H1 (cell line): ENCODE results near the gene BBLN. TPM values are rescaled to one million over a fixed set of nuclear protein-coding genes. Genes with fewer than 3 reads are reported as not detected.
A peak's percentile ranks its signal among the peaks of the same experiment; 100 is the strongest.

Experiments
- CTCF ChIA-PET: fragments of 300-600 bp; sonication (Branson Sonifier 250); formaldehyde crosslinking; loops from one replicate; lab custom pipeline; 2021; ENCODE audit not compliant: partially characterized antibody; lab: Charles Lee
- POLR2A ChIA-PET: fragments of 300-600 bp; sonication (Branson Sonifier 250); formaldehyde crosslinking; loops from one replicate; lab custom pipeline; 2021; ENCODE audit warnings: inconsistent platforms; ENCODE audit not compliant: partially characterized antibody; lab: Charles Lee
- DNase-seq, 2 experiments: peaks; one replicate each; pipeline versions ENCODE4 v3.0.0 to v3.0.0-alpha.2; 2010 to 2022; ENCODE audit warnings: low spot score in 2 of 2, low read depth in 1 of 2, mixed read lengths in 1 of 2
- FAIRE-seq: peaks from 2 replicates; lab custom pipeline; 2011; peaks lifted over from hg19 to GRCh38; lab: Jason Lieb, UNC
- H2AFZ ChIP-seq: 2 replicates; pipeline ENCODE4 v1.8.1; 2012; ENCODE audit warnings: low read length, inconsistent platforms
- H2AK5ac ChIP-seq: 2 replicates; pipeline ENCODE4 v1.6.1; 2013; ENCODE audit warnings: low read depth, low read length
- H2BK120ac ChIP-seq: replicated peaks from 2 replicates; pipeline ENCODE3; 2013; ENCODE audit warnings: low read depth, low read length, inconsistent platforms
- H2BK12ac ChIP-seq: 2 replicates; pipeline ENCODE4 v1.6.1; 2013; ENCODE audit warnings: low read depth, low read length
- H2BK15ac ChIP-seq: 2 replicates; pipeline ENCODE4 v1.6.1; 2013; ENCODE audit warnings: low read length
- H2BK20ac ChIP-seq: 2 replicates; pipeline ENCODE4 v1.6.1; 2013; ENCODE audit warnings: low read length
- H2BK5ac ChIP-seq: 2 replicates; pipeline ENCODE4 v1.6.1; 2013; ENCODE audit warnings: low read depth, low read length
- H3K14ac ChIP-seq: 2 replicates; pipeline ENCODE4 v1.6.1; 2013; ENCODE audit warnings: inconsistent platforms; ENCODE audit not compliant: insufficient read length
- H3K18ac ChIP-seq: 2 replicates; pipeline ENCODE4 v1.6.1; 2013; ENCODE audit warnings: low read length; ENCODE audit errors: extremely low read depth
- H3K23ac ChIP-seq: 2 replicates; pipeline ENCODE4 v1.6.1; 2013; ENCODE audit warnings: inconsistent platforms; ENCODE audit not compliant: insufficient read length
- H3K23me2 ChIP-seq: 2 replicates; pipeline ENCODE4 v1.6.1; 2013; ENCODE audit warnings: low read depth, low read length
- H3K27ac ChIP-seq: 2 replicates; pipeline ENCODE4 v1.6.1; 2011; ENCODE audit warnings: low read depth, low read length, inconsistent platforms
- H3K27me3 ChIP-seq, 4 experiments: replicated peaks in 1 of 4; 1 replicate in 1 of 4; 2 replicates in 3 of 4; pipeline versions ENCODE4 v1.6.1 to v1.8.1; 2011 to 2013; ENCODE audit warnings: low read length in 3 of 4, mild to moderate bottlenecking in 3 of 4, inconsistent platforms in 2 of 4, mixed read lengths in 2 of 4, moderate library complexity in 1 of 4; ENCODE audit not compliant: control insufficient read depth in 3 of 4, insufficient read depth in 3 of 4; ENCODE audit errors: extremely low read depth in 1 of 4
- H3K36me3 ChIP-seq, 4 experiments: 2 replicates each; pipeline versions ENCODE4 v1.6.1 to v1.8.1; 2011 to 2013; ENCODE audit warnings: mild to moderate bottlenecking in 4 of 4, low read length in 3 of 4, moderate library complexity in 2 of 4, control low read depth in 1 of 4, inconsistent platforms in 1 of 4; ENCODE audit not compliant: insufficient read depth in 4 of 4, control insufficient read depth in 2 of 4
- H3K4ac ChIP-seq: replicated peaks from 2 replicates; pipeline ENCODE3; 2013; ENCODE audit warnings: low read length, low read depth, mixed read lengths, inconsistent platforms; ENCODE audit not compliant: insufficient read length
- H3K4me1 ChIP-seq, 4 experiments: replicated peaks in 1 of 4; 1 replicate in 1 of 4; 2 replicates in 3 of 4; pipeline versions ENCODE4 v1.6.1 to v1.8.1; 2011 to 2013; ENCODE audit warnings: low read length in 3 of 4, inconsistent platforms in 2 of 4, mixed read lengths in 1 of 4; ENCODE audit not compliant: insufficient read depth in 4 of 4, control insufficient read depth in 3 of 4
- H3K4me2 ChIP-seq, 2 experiments: 2 replicates each; pipeline versions ENCODE4 v1.6.1 to v1.8.1; 2011 to 2013; ENCODE audit warnings: low read depth in 2 of 2, low read length in 2 of 2, control low read depth in 1 of 2, inconsistent platforms in 1 of 2, mild to moderate bottlenecking in 1 of 2; ENCODE audit not compliant: insufficient read depth in 1 of 2
- H3K4me3 ChIP-seq, 4 experiments: fragments of 200-600, 300-600 bp in 1 of 4; sonication (generic), shearing (Covaris generic), sonication (Bioruptor Twin) in 1 of 4; 2 replicates each; pipeline versions ENCODE4 v1.5.1 to v1.8.1; 2011 to 2016; ENCODE audit warnings: low read length in 4 of 4, low read depth in 3 of 4, control low read depth in 2 of 4, inconsistent platforms in 2 of 4, mild to moderate bottlenecking in 2 of 4, mixed read lengths in 1 of 4, moderate library complexity in 1 of 4; ENCODE audit not compliant: insufficient read depth in 2 of 4; ENCODE audit errors: extremely low read depth in 1 of 4
- H3K56ac ChIP-seq: replicated peaks from 2 replicates; pipeline ENCODE3; 2013; ENCODE audit warnings: low read depth, mild to moderate bottlenecking, mixed read lengths, low read length, inconsistent platforms; ENCODE audit not compliant: insufficient read length
- H3K79me1 ChIP-seq: 2 replicates; pipeline ENCODE4 v1.6.1; 2013; ENCODE audit warnings: low read depth, low read length, control low read depth
- H3K79me2 ChIP-seq, 2 experiments: 2 replicates each; pipeline versions ENCODE4 v1.6.1 to v1.8.1; 2012 to 2013; ENCODE audit warnings: low read length in 2 of 2, mild to moderate bottlenecking in 2 of 2, inconsistent platforms in 1 of 2; ENCODE audit not compliant: insufficient read depth in 2 of 2, control insufficient read depth in 1 of 2
- H3K9ac ChIP-seq, 4 experiments: replicated peaks in 1 of 4; 1 replicate in 1 of 4; 2 replicates in 3 of 4; pipeline versions ENCODE4 v1.6.1 to v1.8.1; 2011 to 2013; ENCODE audit warnings: low read depth in 3 of 4, low read length in 3 of 4, control low read depth in 2 of 4, mild to moderate bottlenecking in 2 of 4, moderate library complexity in 2 of 4, inconsistent platforms in 1 of 4; ENCODE audit errors: extremely low read depth in 1 of 4
- H3K9me3 ChIP-seq, 2 experiments: 2 replicates each; pipeline versions ENCODE4 v1.6.1 to v1.8.1; 2012 to 2013; ENCODE audit warnings: mild to moderate bottlenecking in 2 of 2, moderate library complexity in 2 of 2, control low read depth in 1 of 2, inconsistent platforms in 1 of 2, low read depth in 1 of 2, low read length in 1 of 2, mixed read lengths in 1 of 2; ENCODE audit not compliant: insufficient read depth in 2 of 2
- H4K20me1 ChIP-seq, 2 experiments: replicated peaks in 1 of 2; 2 replicates each; pipeline versions ENCODE3 to v1.8.1; 2011 to 2013; ENCODE audit warnings: inconsistent platforms in 2 of 2, low read length in 2 of 2, mild to moderate bottlenecking in 1 of 2; ENCODE audit not compliant: insufficient read depth in 2 of 2, control insufficient read depth in 1 of 2
- H4K5ac ChIP-seq: 2 replicates; pipeline ENCODE4 v1.6.1; 2013; ENCODE audit warnings: low read length, low read depth, mixed read lengths, inconsistent platforms; ENCODE audit not compliant: insufficient read length
- H4K8ac ChIP-seq: 2 replicates; pipeline ENCODE4 v1.8.0; 2013; ENCODE audit warnings: mild to moderate bottlenecking, moderate library complexity, low read length, inconsistent platforms; ENCODE audit not compliant: insufficient read depth; ENCODE audit errors: extremely low read depth
- H4K91ac ChIP-seq: replicated peaks from 2 replicates; pipeline ENCODE3; 2013; ENCODE audit warnings: low read length, mixed read lengths, inconsistent platforms; ENCODE audit not compliant: insufficient read length
- KDM5A ChIP-seq: fragments of 200-600 bp; IDR thresholded peaks from 2 replicates; pipeline ENCODE4 v1.7.1; 2012; ENCODE audit warnings: mild to moderate bottlenecking, low read length, inconsistent platforms, mixed read lengths
- SIRT6 ChIP-seq: IDR thresholded peaks from one replicate; pipeline ENCODE4 v1.7.1; 2012; ENCODE audit warnings: low read length, inconsistent platforms
- WGBS, 2 experiments: shearing (Covaris generic) in 1 of 2; methylation state at CpG; one replicate each; pipeline versions ENCODE4 v1.1.6 to v1.1.7; 2013 to 2015; ENCODE audit warnings: low lambda C conversion rate in 2 of 2, mixed read lengths in 2 of 2, inconsistent platforms in 1 of 2, low coverage in 1 of 2, missing lambda C conversion rate in 1 of 2; ENCODE audit not compliant: insufficient replicate concordance in 2 of 2, insufficient coverage in 1 of 2, insufficient read length in 1 of 2; ENCODE audit errors: extremely low coverage in 1 of 2, missing lambda C conversion rate in 1 of 2; 5-methylcytosine and 5-hydroxymethylcytosine counted together
- polyA plus RNA-seq, 7 experiments: library from polyadenylated mRNA; depleted of rRNA in 3 of 7; stranded (reverse) in 5 of 7; unstranded in 2 of 7; fragments of >200 nt in 5 of 7; fragments of 200-250 nt in 2 of 7; gene quantifications; 1 replicate in 5 of 7; 2 replicates in 1 of 7; 4 replicates in 1 of 7; pipeline versions ENCODE4 v1.2.1 to v1.2.3, GENCODE V29; 2011 to 2013; ENCODE audit warnings: missing spikeins in 2 of 7, mixed read lengths in 2 of 7
- total RNA-seq: library from RNA; stranded (reverse); fragmentation: NEBNext Ultra II Directional; extraction: Animal tissue kit (Norgen Biotek cat#: 25700); gene quantifications from 2 replicates; pipeline ENCODE4 v1.2.1, GENCODE V29; 2021

The BBLN gene
- total and polyA plus RNA-seq, 2 of the 8 experiments (the other 6 are each of a cell fraction or from before 2014, with no cell fraction given) = 63.1 to 164 TPM

- Histone ChIP-seq H3K56ac (no peak overlapping the region), H3K79me1 (no peaks in the 10 kb centered on the region; the same call in 1 of the 2 replicates), H2AK5ac (no peak overlapping the region), H4K5ac (no peak overlapping the region), H2AFZ (no peak overlapping the region), H2BK120ac (no peak overlapping the region), H3K9ac (no peak overlapping the region), H2BK5ac (no peak overlapping the region), H4K20me1 (no peaks in the 10 kb centered on the region), H3K18ac (no peak overlapping the region), H2BK20ac (no peak overlapping the region), H3K23me2 (peaks cover 10% of the 10 kb centered on the region; the same call in 1 of the 2 replicates), H3K27ac (no peak overlapping the region), H3K4me2 (no peak overlapping the region), H2BK15ac (no peak overlapping the region), H3K4ac (no peak overlapping the region), H3K27me3 (no peaks in the 10 kb centered on the region), H3K23ac (no peak overlapping the region), H3K9me3 (no peaks in the 10 kb centered on the region), H2BK12ac (no peak overlapping the region), H4K8ac (no peak overlapping the region), H4K91ac (no peak overlapping the region), H3K14ac (no peak overlapping the region), H3K4me3 (peak overlapping the region in 1 of 4 experiments; percentile 42; a peak in 1 of 8 replicates), H3K79me2 (no peaks in the 10 kb centered on the region), H3K4me1 (peaks cover 0 to 11% (median 4%) of the 10 kb centered on the region in 4 experiments; a peak in 4 of 7 replicates), H3K36me3 (peaks cover 0 to 5% (median 2%) of the 10 kb centered on the region in 4 experiments; a peak in 2 of 8 replicates)
- CTCF ChIA-PET = interaction anchor here (0.6 to 2.1 kb wide), 3 partner anchors 8 to 76 kb away, joined by 3 to 6 read pairs (median 3); no protein-coding TSS in a partner anchor
- FAIRE-seq = no peak
- DNase-seq = no peak
- TF ChIP-seq SIRT6 = no peak
- no peak for TF ChIP-seq KDM5A
- WGBS, 2 experiments = 85% methylated on average over 14 of the region's 14 CpGs; no CpG with 5 or more reads in 1 of the 2 experiments
- POLR2A ChIA-PET = interaction anchor here (1.8 kb wide), 1 partner anchor 16 kb away, joined by 3 read pairs; no protein-coding TSS in a partner anchor
These were observed 33.5 kb downstream of the BBLN start for GRCh38 chr9:128193469-128194096.
